Suprapubic skin (tissue), 4 donors: ENCODE measurements around the gene CALCR.

Experiments
- EP300 ChIP-seq: sonication (generic); formaldehyde crosslinking; IDR thresholded peaks from one replicate; pipeline ENCODE4 v1.6.1; 2017; ENCODE audit warnings: antibody characterized with exemption
- POLR2A ChIP-seq, 2 donors: fragments of 450-650 bp; IDR thresholded peaks; one replicate each; pipeline ENCODE4 v1.6.1; 2017; ENCODE audit warnings: antibody characterized with exemption in 2 of 2, mild to moderate bottlenecking in 2 of 2, moderate library complexity in 2 of 2
- POLR2AphosphoS5 ChIP-seq, 3 donors: sonication (generic); formaldehyde crosslinking; IDR thresholded peaks; one replicate each; pipeline ENCODE4 v1.6.1; 2017; ENCODE audit warnings: antibody characterized with exemption in 3 of 3
- TF ChIP-seq, protein P1 (sequence below), 2 donors: fragments of 200-600 bp in 1 of 2; fragments of 450-650 bp in 1 of 2; sonication (generic) in 1 of 2; IDR thresholded peaks; one replicate each; pipeline ENCODE4 v1.5.1; 2016 to 2019; ENCODE audit warnings: antibody characterized with exemption in 2 of 2, mild to moderate bottlenecking in 1 of 2, moderate library complexity in 1 of 2

DNA sequence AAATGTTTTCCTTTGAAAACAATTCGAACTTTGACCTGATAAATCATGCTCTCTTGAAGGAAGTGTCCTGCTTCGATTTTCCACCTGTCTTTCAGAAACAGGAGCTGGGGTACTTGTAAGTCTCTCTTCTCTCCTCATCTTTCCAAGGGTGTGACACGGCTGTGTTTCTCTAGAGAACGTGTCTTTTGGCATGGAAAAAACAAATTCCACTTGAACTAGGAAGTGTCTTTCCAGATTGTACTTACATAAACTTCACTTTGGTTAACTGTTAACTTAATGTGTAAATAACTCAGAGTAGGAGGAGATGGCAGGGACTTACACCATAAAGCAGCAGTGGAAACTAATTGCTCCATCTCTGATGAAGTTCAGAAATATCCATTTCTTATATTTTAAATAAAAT, 4.2 kb upstream of the CALCR start:
- TF ChIP-seq, protein P1, sequence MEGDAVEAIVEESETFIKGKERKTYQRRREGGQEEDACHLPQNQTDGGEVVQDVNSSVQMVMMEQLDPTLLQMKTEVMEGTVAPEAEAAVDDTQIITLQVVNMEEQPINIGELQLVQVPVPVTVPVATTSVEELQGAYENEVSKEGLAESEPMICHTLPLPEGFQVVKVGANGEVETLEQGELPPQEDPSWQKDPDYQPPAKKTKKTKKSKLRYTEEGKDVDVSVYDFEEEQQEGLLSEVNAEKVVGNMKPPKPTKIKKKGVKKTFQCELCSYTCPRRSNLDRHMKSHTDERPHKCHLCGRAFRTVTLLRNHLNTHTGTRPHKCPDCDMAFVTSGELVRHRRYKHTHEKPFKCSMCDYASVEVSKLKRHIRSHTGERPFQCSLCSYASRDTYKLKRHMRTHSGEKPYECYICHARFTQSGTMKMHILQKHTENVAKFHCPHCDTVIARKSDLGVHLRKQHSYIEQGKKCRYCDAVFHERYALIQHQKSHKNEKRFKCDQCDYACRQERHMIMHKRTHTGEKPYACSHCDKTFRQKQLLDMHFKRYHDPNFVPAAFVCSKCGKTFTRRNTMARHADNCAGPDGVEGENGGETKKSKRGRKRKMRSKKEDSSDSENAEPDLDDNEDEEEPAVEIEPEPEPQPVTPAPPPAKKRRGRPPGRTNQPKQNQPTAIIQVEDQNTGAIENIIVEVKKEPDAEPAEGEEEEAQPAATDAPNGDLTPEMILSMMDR (IDR thresholded peaks at IDR 0.05), result no peak
- TF ChIP-seq POLR2A (IDR thresholded peaks at IDR 0.05), result no peak
- no peak for TF ChIP-seq POLR2AphosphoS5 (IDR thresholded peaks at IDR 0.05)
- no peak for TF ChIP-seq EP300
